GM19324 (cell line): Measurements from ENCODE around the gene OGDH.

Experiments
- ATAC-seq: cut with Tn5 transposase; IDR thresholded peaks from one replicate; pipeline ENCODE4 v1.9.1; 2021; ENCODE audit warnings: mild to moderate bottlenecking, moderate library complexity; ENCODE audit not compliant: unreplicated experiment, low FRiP score

The OGDH gene

GRCh38 chr7:44664780-44665461 is 58.5 kb downstream of the OGDH start:
- no peak for ATAC-seq

- ATAC-seq: no peak
Measured at GRCh38 chr7:44665531-44666213, 59.2 kb downstream of the OGDH start.

- no peak for ATAC-seq
Measured at GRCh38 chr7:44666566-44666965, 60.1 kb downstream of the OGDH start.

- no peak for ATAC-seq
Measured at GRCh38 chr7:44667190-44667589, 60.8 kb downstream of the OGDH start.

- no peak for ATAC-seq
Measured at GRCh38 chr7:44671069-44671468, 64.6 kb downstream of the OGDH start.

GRCh38 chr7:44673324-44673723 is 66.9 kb downstream of the OGDH start:
- ATAC-seq: no peak

- no peak for ATAC-seq
Measured at GRCh38 chr7:44673771-44674170, 67.3 kb downstream of the OGDH start.

- ATAC-seq: no peak
Measured at GRCh38 chr7:44674381-44674780, 68.0 kb downstream of the OGDH start.

- no peak for ATAC-seq
Measured at GRCh38 chr7:44676776-44677175, 70.3 kb downstream of the OGDH start.

- no peak for ATAC-seq
Measured at GRCh38 chr7:44678101-44678470, 71.7 kb downstream of the OGDH start.

- ATAC-seq: no peak
Measured at GRCh38 chr7:44678471-44679179, 72.2 kb downstream of the OGDH start.

GRCh38 chr7:44681645-44682044 is 75.2 kb downstream of the OGDH start:
- ATAC-seq: no peak

GRCh38 chr7:44685723-44686122 is 79.3 kb downstream of the OGDH start:
- no peak for ATAC-seq

- ATAC-seq: no peak
Measured at GRCh38 chr7:44689427-44689826, 83.0 kb downstream of the OGDH start.

- no peak for ATAC-seq
Measured at GRCh38 chr7:44693641-44694313, 87.3 kb downstream of the OGDH start.

GRCh38 chr7:44694326-44694725 is 87.9 kb downstream of the OGDH start:
- ATAC-seq: no peak

GRCh38 chr7:44694766-44695165 is 88.3 kb downstream of the OGDH start:
- no peak for ATAC-seq

- no peak for ATAC-seq
Measured at GRCh38 chr7:44695756-44696155, 89.3 kb downstream of the OGDH start.

GRCh38 chr7:44696728-44697127 is 90.3 kb downstream of the OGDH start:
- no peak for ATAC-seq

GRCh38 chr7:44697136-44698045 is 91.0 kb downstream of the OGDH start:
- no peak for ATAC-seq
